ENCODE measurements around the gene ZBTB2.

DNA sequence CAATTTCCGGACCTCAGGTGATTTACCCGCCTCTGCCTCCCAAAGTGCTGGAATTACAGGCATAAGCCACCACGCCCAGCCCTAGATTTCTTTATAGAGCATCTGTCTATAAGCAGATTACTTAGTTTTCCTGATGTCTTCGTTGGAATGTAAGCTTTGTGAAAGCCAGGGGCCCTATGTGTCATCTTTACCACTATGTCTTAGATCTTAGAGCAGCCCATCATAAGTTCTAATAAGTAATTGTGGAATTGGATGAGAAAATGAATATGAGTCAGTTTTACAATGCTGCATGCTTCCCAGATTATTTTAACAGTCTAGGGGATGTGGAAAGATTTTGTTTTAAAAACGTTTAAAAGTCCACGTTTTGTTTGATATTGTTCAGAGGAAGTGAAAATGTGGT is 9.1 kb upstream of the ZBTB2 start:
- TF ChIP-seq, protein P1, sequence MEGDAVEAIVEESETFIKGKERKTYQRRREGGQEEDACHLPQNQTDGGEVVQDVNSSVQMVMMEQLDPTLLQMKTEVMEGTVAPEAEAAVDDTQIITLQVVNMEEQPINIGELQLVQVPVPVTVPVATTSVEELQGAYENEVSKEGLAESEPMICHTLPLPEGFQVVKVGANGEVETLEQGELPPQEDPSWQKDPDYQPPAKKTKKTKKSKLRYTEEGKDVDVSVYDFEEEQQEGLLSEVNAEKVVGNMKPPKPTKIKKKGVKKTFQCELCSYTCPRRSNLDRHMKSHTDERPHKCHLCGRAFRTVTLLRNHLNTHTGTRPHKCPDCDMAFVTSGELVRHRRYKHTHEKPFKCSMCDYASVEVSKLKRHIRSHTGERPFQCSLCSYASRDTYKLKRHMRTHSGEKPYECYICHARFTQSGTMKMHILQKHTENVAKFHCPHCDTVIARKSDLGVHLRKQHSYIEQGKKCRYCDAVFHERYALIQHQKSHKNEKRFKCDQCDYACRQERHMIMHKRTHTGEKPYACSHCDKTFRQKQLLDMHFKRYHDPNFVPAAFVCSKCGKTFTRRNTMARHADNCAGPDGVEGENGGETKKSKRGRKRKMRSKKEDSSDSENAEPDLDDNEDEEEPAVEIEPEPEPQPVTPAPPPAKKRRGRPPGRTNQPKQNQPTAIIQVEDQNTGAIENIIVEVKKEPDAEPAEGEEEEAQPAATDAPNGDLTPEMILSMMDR (IDR thresholded peaks at IDR 0.05): no peak
- TF ChIP-seq ZFX (IDR thresholded peaks at IDR 0.05; ENCODE audit: borderline replicate concordance): no peak
